Cardiac muscle cell (in vitro differentiated cells and primary cell): ENCODE results near the gene CPSF4. TPM values are rescaled to one million over a fixed set of nuclear protein-coding genes. Genes with fewer than 3 reads are reported as not detected.
"Not testable (repeated sequence)": the region's sequence is repeated elsewhere in the genome, so short reads cannot be mapped to it uniquely, and the experiment has no call there.

ENCODE experiments used
- DNase-seq, 2 donors: peaks; one replicate each; pipeline versions ENCODE4 v3.0.0 to v3.0.0-alpha.2; 2010 to 2017; ENCODE audit warnings: low read depth in 1 of 2, low spot score in 1 of 2
- H3K27ac ChIP-seq: fragments of 200-600 bp; sonication (generic); 2 replicates; pipeline ENCODE4 v1.5.1; 2016
- H3K27me3 ChIP-seq: fragments of 200-600 bp; sonication (generic); 2 replicates; pipeline ENCODE4 v1.6.0; 2016; ENCODE audit warnings: control low read depth
- H3K36me3 ChIP-seq: fragments of 200-600 bp; sonication (generic); 2 replicates; pipeline ENCODE4 v1.5.1; 2016; ENCODE audit warnings: control low read depth
- H3K4me1 ChIP-seq: fragments of 200-600 bp; sonication (generic); 2 replicates; pipeline ENCODE4 v1.8.1; 2017; ENCODE audit warnings: low read depth, mild to moderate bottlenecking, mixed run types
- H3K4me3 ChIP-seq: fragments of 200-600 bp; sonication (generic); 2 replicates; pipeline ENCODE4 v1.5.1; 2016; ENCODE audit warnings: mild to moderate bottlenecking
- H3K9me3 ChIP-seq: fragments of 200-600 bp; sonication (generic); 2 replicates; pipeline ENCODE4 v1.5.1; 2017; ENCODE audit warnings: low read depth, mild to moderate bottlenecking, control low read depth
- CTCF ChIP-seq: IDR thresholded peaks from 2 replicates; pipeline ENCODE4 v1.5.1; 2012; ENCODE audit warnings: low read depth, mild to moderate bottlenecking, low read length
- polyA plus RNA-seq: library from polyadenylated mRNA; unstranded; fragments of >200 nt; fragmentation: Nextera tagmentation; extraction: Ambion mirVana; gene quantifications from 2 replicates; pipeline ENCODE4 v1.2.1, GENCODE V29; 2016
- total RNA-seq: library from RNA; depleted of rRNA; stranded (reverse); fragments of >200 nt; gene quantifications from 2 replicates; pipeline ENCODE4 v1.2.3, GENCODE V29; 2016

The CPSF4 gene
- total and polyA plus RNA-seq, 2 experiments from 2014 or later = 59.8 to 84.1 TPM

- H3K36me3 ChIP-seq = peaks cover 21% of the 10 kb centered on the region
- H3K27me3 ChIP-seq = no peaks in the 10 kb centered on the region
- H3K27ac ChIP-seq = no peak overlapping the region
- H3K9me3 ChIP-seq = no peaks in the 10 kb centered on the region
- TF ChIP-seq CTCF = no peak
- H3K4me1 ChIP-seq = no peaks in the 10 kb centered on the region
- no peak for DNase-seq
- no peak overlapping the region for H3K4me3 ChIP-seq
Observed at GRCh38 chr7:99428972-99429566, 9.7 kb upstream of the CPSF4 start.

GRCh38 chr7:99429756-99430155 is 9.0 kb upstream of the CPSF4 start:
- H3K9me3 ChIP-seq = no peaks in the 10 kb centered on the region
- no peaks in the 10 kb centered on the region for H3K4me1 ChIP-seq
- TF ChIP-seq CTCF = no peak
- no peak overlapping the region for H3K27ac ChIP-seq
- H3K27me3 ChIP-seq = no peaks in the 10 kb centered on the region
- H3K36me3 ChIP-seq = peaks cover 18% of the 10 kb centered on the region
- H3K4me3 ChIP-seq = no peak overlapping the region
- DNase-seq = no peak

GRCh38 chr7:99431756-99432540 is 6.8 kb upstream of the CPSF4 start:
- H3K27ac ChIP-seq, H3K9me3 ChIP-seq, H3K4me3 ChIP-seq, DNase-seq, H3K27me3 ChIP-seq, H3K4me1 ChIP-seq: not testable (repeated sequence)
- H3K36me3 ChIP-seq = peaks cover 18% of the 10 kb centered on the region

GRCh38 chr7:99433158-99433557 is 5.6 kb upstream of the CPSF4 start:
- H3K36me3 ChIP-seq = peaks cover 18% of the 10 kb centered on the region

GRCh38 chr7:99437946-99438572 is 684 bp upstream of the CPSF4 start:
- peak overlapping the region; percentile 90 for H3K27ac ChIP-seq
- no peaks in the 10 kb centered on the region for H3K9me3 ChIP-seq
- peaks cover 3% of the 10 kb centered on the region for H3K4me1 ChIP-seq
- peak overlapping the region; percentile 96 for H3K4me3 ChIP-seq
- H3K27me3 ChIP-seq = no peaks in the 10 kb centered on the region
- peaks cover 7% of the 10 kb centered on the region for H3K36me3 ChIP-seq
- no peak for DNase-seq
- TF ChIP-seq CTCF = no peak

More at GRCh38 chr7:99433158-99433557, 5.6 kb upstream of the CPSF4 start:
- H3K27me3 ChIP-seq = no peaks in the 10 kb centered on the region
- DNase-seq = no peak
- TF ChIP-seq CTCF = no peak
- H3K9me3 ChIP-seq = no peaks in the 10 kb centered on the region
- H3K4me3 ChIP-seq = no peak overlapping the region
- H3K27ac ChIP-seq = peak overlapping the region; percentile 43
- H3K4me1 ChIP-seq = no peaks in the 10 kb centered on the region

- no peak for TF ChIP-seq CTCF
- Histone ChIP-seq H3K27me3 (no peaks in the 10 kb centered on the region), H3K36me3 (peaks cover 9% of the 10 kb centered on the region), H3K27ac (no peak overlapping the region), H3K4me1 (peaks cover 3% of the 10 kb centered on the region), H3K4me3 (no peak overlapping the region), H3K9me3 (no peaks in the 10 kb centered on the region)
- peak in 1 of 2 donors; percentile 48 for DNase-seq
Observed at GRCh38 chr7:99440195-99440594, 1.5 kb downstream of the CPSF4 start.
